ENCODE data around the gene PARD6B.
"Not testable (repeated sequence)": the region's sequence is repeated elsewhere in the genome, so short reads cannot be mapped to it uniquely, and the experiment has no call there.

The PARD6B gene

GRCh38 chr20:50776122-50776817 is 44.9 kb downstream of the PARD6B start:
- DNase-seq = no peak

DNA sequence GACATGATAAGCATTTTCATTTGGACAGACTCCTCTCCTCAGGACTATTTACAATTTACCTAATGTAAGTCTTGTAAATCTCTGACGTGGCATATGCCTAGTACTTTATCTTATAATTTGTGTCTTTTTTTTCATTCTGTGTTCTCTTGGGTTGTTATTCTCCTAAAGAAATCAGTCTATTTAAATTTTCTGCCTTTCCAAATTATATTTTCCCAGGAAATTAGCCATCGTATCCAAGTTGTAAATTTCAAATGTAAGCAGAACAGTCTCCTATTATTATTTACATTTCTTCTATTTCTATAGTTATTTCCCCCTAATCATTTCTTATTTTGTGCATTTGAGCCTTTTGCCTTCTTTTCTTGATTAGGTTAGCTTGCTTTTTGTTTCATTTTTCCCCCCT is 46.0 kb downstream of the PARD6B start:
- no peak for DNase-seq

- DNase-seq = not testable (repeated sequence)
These were observed 47.6 kb downstream of the PARD6B start for GRCh38 chr20:50778994-50779393.

DNA sequence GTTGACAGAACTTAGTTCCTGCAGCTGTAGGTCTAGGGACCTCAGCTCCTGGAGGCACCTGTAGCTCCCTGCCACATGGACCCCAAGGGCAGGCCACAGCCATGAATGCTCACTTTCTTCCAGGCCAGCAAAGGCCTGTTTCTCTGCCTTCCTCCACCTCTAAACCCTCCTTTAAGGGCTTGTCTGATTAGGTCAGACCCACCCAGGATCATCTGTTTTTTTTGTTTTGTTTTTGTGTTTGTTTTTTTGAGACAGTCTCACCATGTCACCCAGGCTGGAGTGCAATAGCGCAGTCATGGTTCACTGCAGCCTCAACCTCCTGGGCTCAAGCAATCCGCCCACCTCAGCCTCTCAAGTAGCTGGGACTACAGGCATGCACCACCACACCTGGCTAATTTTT is 52.0 kb downstream of the PARD6B start:
- no peak for DNase-seq

DNA sequence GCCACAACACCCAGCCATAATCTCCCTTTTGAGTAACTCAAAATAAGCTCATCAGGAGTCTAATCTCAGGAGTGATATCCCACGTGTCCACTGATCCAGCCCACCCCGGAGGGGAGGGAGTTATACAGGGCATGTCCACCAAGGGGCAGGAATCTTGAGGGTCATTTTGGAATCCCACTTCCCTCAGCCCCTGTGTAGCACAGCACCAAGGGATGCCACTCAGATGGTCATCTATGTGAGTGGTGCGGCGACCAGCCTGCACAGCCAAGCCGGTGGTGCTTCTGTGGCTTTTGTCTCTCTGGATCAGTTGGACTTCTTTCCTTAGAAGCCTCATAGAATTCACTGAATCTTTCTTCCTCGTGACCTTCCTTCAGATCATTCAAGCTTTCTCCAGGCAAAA is 52.5 kb downstream of the PARD6B start:
- no peak for DNase-seq

- DNase-seq = no peak
These were observed 53.1 kb downstream of the PARD6B start for GRCh38 chr20:50784464-50784863.

DNA sequence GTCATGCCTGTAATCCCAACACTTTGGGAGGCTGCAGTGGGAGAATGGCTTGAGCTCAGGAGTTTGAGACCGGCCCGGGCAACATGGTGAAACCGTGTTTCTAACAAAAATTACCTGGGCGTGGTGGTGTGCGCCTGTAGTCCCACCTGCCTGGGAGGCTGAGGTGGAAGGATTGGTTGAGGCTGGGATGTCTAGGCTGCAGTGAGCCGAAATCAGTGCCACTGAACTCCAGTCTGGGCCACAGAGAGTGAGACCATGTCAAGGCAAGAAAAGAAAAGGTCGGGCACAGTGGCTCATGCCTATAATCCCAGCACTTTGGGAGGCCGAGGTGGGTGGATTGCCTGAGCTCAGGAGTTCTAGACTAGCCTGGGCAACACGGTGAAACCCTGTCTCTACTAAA is 55.3 kb downstream of the PARD6B start:
- DNase-seq = no peak

- DNase-seq = no peak
These were observed 55.8 kb downstream of the PARD6B start for GRCh38 chr20:50787181-50787580.

DNA sequence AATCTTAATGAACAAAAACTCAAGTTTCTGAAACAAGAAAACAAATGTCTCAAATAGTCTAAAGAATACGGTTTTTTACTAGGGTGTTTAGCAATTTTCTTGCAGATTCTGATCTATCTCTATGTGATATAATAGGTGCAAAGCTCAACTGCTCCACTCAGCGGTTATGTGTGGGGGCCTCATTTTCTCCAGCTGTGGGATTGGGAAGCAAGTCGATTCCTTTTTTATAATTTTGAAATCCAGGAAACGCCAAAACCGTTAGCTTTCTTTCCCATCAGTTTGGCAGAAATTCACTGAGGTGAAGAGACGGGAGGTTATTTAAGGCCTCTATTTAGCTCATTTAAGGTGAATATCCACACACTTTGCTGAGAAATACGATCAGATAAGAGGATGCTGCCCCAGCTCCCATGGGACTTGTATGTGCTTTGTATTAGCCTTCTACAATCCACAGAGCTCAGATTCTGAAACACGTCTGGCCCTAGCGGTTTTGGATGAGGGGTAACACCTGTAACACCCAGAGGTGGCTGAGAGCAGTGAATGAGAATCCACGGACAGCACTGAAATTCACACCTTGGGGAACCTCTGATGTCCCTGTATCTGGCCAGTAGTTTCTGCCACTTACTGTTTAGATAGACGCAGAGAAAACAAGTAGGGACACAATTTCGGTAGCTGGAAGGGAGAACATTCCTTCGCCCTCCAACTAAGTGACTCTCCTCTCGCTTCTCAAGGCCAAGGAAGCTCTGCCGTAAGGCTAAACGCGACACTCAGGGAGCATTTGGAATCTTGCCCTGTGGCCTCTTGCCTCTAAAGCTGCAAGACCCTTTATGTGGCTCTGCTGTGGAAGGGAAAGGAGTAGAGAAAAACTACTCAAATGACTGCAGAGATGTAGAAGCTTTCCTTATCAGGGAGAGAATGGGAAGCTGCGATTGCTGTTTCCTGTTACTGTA is 56.9 kb downstream of the PARD6B start:
- no peak for DNase-seq

GRCh38 chr20:50789968-50790650 is 58.7 kb downstream of the PARD6B start:
- no peak for DNase-seq

DNA sequence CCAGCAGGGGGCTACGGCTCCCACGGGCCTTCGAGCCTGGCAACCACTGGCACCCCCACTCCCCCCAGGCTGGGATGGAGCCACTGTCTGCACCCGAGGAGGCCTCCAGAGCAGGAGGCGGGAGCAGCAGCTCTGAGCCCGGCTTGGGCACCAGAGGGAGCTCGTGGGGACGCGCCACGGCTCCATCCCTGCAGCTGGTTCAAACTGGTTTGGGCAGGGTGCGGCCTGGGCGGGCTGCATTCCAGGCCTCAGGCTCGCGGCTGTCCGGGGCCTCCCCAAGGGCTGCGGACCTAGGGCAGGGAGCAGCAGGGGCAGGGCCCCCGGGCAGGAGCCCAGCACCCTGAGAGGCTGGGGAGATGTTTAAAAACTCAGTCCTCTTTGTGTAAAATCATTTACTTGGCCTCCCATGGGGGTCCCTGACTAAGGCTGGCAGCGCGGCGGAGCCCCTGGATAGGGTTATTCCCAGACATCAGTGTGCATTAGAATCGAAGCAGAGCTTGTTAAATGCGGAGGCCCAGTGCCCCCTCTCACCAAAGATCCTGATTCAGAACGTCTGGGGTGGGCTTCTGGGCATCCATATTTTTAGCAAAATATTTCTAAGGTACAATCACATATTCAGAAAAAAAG is 59.4 kb downstream of the PARD6B start:
- peak in 1 of 2 experiments; percentile 11 for DNase-seq

DNA sequence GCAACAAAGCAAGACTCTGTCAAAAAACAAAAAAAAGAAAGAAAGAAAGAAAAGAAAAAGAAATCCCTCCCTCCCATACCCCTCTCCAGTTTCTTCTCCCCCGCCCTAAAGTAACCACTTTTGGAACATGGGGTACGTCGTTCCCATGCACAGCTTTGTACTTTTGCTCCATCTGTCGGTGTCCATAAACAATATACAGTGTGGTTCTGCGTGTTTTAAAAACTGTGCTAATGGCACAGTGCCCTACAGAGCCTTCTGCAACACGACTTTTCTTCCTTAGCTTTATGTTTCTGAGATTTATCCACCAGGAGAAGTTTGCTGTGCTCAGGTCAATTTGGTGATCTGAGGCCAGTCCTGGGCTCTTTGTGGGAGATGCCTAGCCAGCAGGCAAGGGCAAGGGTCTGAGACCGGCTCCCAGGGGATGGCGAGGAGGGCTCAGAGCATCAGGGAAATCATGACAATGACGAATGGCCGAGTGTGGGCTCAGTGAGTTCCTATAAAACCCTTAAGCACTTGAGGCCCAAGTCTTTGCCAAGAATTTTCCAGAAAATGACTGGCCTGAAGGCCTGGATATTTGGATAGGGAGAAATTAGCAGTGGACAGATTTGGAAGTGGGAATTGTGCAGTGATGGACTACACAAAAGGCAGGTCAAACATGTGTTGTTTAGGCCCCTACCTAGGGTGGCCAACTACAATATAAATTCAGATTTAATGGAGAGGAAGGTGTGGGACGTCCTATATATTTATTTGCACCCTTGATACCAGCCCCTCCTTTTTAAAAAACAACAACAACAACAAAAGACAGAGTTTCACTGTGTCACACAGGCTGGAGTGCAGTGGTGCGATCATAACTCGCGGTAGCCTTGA is 61.6 kb downstream of the PARD6B start:
- no peak for DNase-seq

- not testable (repeated sequence) for DNase-seq
These were observed 62.2 kb downstream of the PARD6B start for GRCh38 chr20:50793575-50794016.

GRCh38 chr20:50794181-50794845 is 62.9 kb downstream of the PARD6B start:
- peak in 1 of 2 experiments; percentile 32 for DNase-seq

GRCh38 chr20:50794846-50795634 is 63.7 kb downstream of the PARD6B start, which contains the start of gene BCAS4:
Gene BCAS4 (plus strand): TSS chr20:50795061. CDS start chr20:50795084, 23 bp downstream.
- DNase-seq = no peak

DNA sequence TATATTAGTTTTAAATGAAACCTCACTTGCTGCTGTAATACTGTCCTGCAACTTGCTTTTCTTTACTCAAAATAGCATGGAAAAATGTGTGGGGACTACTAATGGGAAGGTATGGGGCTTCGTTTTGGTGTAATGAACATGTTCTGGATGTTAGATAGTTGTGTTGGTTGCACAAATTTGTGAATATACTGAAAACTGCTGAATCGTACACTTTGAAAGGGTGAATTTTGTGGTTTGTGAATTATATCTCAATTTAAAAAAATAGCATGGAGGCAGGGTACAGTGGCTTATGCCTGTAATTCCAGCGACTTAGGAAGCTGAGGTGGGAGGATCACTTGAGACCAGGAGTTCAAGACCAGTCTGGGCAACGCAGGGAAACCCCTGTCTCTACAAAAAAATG is 65.8 kb downstream of the PARD6B start:
- no peak for DNase-seq

GRCh38 chr20:50798650-50799049 is 67.3 kb downstream of the PARD6B start:
- DNase-seq = no peak

DNA sequence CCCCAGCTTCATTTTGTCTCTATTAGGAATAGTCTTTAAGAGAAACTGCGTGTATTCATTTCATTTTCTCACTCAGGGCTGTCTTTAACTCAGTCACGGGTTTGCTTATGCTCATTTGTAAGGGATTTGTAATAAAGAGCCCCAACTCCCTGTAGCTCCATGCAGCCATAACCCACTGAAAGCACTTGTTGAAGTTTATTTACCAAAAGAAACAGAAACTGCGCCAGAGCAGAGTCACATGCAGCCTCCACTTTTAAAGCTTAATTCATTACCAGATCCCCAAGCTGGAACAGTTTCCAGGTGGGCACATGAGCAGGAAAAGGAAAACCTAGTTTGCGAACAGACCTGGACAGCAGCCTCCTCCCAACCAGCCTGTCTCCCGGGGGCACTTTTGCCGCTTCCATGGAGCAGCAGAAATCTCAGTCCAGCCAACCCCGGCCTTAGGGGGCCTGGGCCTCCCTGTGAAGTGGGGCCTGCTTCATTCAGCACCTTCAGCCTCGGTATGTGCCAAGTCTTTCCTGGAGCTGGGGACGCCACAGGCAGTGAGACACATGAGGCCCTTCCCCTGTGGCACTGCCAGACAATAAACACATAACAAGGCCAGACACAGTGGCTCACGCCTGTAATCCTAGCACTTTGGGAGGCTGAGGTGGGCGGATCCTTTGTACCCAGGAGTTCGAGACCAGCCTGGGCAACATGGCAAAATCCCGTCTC is 68.0 kb downstream of the PARD6B start:
- no peak for DNase-seq

- DNase-seq = no peak
These were observed 68.6 kb downstream of the PARD6B start for GRCh38 chr20:50799890-50800550.
